NCI-H2171 (cell line): ENCODE measurements around the gene DIP2A.

Experiments
- DNase-seq: peaks from one replicate; lab custom pipeline; 2025; lab: John Stamatoyannopoulos, UW

The DIP2A gene

DNA sequence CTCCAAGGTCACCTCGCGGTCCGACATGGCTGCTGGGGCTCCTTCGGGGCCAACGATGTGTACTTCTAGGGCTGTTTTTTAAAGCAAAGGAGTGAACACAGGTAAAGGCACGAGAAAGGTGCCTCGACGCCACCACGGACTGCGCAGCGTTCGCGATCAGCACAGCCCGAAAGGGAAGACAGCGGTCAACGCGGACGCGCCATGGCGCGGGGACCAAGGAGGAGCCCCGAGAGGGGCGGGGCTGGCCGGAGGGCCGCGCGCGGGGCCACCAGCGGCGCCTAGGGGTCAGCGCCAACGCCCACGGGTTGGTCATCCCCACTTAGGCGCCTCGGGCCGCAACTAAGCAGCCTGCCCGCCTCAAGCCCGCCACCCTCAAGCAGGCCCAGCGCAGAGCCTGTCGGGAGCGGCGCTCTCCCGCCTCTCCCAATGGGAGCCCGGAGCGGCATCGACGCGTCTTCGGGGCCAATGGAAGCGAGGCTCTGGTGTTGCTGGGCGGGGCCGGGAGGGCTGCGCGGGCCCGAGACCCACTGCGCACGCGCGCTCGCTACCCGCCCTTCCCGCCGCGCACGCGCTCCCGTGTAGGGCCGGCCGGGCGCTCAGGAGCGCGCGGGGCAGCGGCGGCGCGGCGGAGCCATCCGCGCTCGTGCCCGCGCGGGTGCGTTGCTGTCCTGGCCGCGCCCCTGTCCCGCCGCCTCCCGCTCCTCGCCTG is at the start of gene DIP2A:
DIP2A (plus strand) TSS at position 577 of the 709 bp plus-strand sequence. CDS start 241 bp downstream, outside the sequence.
- DNase-seq: peak; percentile 95

- DNase-seq: no peak
Measured at GRCh38 chr21:46409641-46410406, 48.9 kb upstream of the DIP2A start.

GRCh38 chr21:46410516-46410915 is 48.2 kb upstream of the DIP2A start:
- DNase-seq: no peak

- no peak for DNase-seq
Measured at GRCh38 chr21:46411236-46411635, 47.5 kb upstream of the DIP2A start.

- DNase-seq: no peak
Measured at GRCh38 chr21:46411691-46412090, 47.0 kb upstream of the DIP2A start.

DNA sequence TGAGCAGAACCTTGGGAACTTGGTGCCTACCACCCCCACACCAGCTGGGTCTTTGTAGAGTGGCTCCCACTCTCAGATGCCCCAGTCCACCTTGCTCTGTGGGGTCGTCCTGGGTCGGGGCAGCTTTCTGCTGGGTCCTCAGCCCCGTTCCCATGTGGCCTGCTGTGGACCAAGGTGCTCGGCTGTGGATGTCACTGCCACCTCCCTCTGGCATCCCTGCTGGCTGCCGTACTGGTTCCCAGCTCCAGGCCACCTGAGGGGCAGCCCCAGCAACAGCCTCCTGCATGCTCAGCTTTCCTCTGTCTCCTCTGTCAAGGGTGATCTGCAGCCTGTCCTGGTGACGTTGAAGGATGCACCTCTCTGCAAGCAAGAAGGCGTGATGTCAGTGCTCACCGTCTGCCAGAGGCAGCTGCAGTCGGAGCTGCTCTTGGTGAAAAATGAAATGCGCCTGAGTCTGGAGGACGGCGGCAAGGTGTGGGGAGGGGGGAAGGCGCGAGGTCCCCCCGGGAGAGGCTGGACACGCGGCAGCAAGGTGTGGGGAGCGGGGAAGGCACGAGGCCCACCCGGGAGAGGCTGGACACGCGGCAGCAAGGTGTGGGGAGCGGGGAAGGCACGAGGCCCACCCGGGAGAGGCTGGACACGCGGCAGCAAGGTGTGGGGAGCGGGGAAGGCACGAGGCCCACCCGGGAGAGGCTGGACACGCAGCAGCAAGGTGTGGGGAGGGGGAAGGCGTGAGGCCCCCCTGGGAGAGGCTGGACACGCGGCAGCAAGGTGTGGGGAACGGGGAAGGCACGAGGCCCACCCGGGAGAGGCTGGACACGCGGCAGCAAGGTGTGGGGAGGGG is 45.9 kb upstream of the DIP2A start:
- DNase-seq: no peak

GRCh38 chr21:46413365-46413696 is 45.4 kb upstream of the DIP2A start:
- no peak for DNase-seq

DNA sequence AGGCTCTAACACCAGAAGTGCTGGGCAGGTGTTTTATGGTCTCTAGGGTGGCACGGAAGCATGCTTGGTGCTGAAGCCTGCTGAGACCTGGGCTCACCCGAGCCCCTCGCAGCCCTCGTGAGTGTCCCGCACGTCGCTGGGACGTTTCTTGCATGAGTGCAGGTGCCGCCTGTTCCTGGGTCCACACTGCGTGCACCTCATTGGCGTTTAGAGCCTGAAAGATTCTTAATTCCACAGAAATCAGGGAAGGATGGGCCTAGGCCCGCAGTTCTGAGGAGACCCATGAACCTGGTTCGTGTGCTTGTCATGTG is 43.8 kb upstream of the DIP2A start:
- DNase-seq: no peak

DNA sequence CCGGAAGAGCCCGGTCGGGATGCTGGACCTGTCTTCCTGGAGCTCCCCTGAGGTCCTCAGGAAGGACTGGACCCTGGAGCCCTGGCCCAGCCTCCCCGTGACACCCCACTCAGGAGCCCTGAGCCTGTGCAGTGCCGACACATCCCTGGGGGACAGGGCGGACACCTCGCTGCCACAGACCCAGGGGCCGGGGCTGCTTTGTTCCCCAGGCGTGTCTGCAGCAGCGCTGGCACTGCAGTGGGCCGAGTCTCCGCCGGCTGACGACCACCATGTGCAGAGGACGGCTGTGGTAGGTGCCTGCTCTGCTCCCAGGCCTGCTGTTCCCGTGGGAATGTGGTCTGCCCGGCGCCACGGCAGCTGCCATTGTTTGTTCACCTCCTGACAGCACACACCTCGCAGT is 42.1 kb upstream of the DIP2A start:
- peak; percentile 51 for DNase-seq

- DNase-seq: no peak
Measured at GRCh38 chr21:46418265-46418946, 40.3 kb upstream of the DIP2A start.

GRCh38 chr21:46420241-46421190 is 38.2 kb upstream of the DIP2A start:
- no peak for DNase-seq

GRCh38 chr21:46421191-46421750 is 37.4 kb upstream of the DIP2A start:
- no peak for DNase-seq

DNA sequence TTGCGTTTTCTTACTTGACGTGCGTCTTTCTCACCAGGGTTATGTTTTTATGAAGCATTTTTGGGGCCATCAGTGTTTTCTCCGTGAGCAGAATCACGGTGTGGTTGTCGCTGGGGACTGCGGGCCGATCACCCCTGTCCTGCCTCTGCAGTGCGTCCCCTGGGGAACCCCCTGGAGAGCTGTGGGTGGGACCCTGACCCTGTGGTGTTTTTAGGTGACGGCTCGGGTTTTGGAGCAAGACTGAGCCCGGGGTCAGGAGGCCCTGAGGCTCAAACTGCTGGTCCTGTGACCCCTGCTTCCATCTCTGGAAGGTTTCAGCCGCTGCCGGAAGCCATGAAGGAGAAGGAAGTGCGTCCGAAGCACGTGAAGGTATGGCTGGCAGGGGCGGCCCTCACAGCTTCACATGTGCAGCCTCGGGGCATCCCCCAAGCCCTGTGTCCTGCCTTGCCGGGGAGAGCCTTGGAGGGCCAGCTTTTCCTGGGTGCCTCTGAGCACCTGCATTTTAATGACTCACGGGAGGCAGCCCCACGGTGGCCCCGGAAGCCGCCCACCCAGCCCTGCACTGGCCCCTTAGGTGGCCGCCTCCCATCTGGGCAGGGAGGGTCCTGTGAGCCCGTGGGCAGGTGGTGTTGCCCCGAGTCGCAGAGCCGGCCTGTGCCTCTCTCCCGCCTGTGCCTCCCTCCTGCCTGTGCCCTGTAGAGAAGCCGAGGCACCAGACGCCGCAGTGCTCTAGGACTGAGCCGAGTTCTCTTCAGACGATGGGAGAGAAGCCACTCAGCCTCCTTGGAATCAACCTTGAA is 36.7 kb upstream of the DIP2A start:
- no peak for DNase-seq

- no peak for DNase-seq
Measured at GRCh38 chr21:46422636-46423241, 36.0 kb upstream of the DIP2A start.

- no peak for DNase-seq
Measured at GRCh38 chr21:46423546-46424038, 35.1 kb upstream of the DIP2A start.

DNA sequence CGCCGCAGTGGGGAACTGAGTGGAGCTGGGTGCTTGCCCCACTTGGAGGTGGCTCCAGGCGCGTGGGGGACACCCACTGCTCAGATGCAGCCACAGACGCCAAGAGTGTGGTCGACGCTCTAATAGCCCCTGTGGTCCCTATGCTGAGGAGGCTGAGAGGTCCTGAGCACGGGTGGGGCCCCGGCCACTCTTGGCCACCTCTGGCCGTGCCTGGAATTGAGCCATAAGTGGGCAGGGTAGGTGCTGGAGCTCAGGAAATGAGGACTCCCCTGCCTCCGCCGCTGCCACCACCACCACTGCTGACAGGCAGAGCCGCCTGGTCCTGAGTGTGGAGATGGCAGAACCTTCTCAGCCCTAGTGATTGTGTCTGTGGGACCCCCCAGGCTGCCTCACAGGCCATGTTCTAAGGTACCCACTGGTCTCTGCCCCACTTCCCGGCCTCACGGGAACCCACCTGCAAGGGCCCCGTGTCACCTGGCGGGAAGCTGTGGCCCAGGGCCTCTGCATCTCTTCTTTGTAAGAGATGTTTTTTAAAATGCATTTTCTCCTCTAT is 34.6 kb upstream of the DIP2A start:
- DNase-seq: no peak

- no peak for DNase-seq
Measured at GRCh38 chr21:46424621-46425020, 34.1 kb upstream of the DIP2A start.

DNA sequence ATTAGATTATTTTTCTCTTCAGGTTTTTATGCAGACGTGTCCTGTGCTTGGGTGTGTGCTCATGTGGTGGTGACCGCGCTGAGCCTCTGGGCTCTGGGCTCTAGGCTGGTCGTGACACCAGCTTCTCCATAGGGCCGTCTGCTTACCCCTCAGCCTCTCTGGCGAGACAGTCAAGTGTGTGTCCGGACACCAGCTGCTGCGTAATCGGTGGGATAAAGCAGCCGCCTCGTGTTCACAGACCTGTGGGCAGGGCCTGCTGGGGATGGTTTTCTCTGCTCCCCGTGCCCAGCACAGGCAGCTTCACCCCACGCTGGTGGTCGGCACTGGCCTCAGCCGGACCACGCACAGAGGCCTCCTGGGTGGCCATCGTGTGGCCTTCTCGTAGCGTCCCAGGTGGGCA is 33.6 kb upstream of the DIP2A start:
- DNase-seq: no peak

GRCh38 chr21:46425571-46425970 is 33.1 kb upstream of the DIP2A start:
- no peak for DNase-seq
